HCT116 (cell line): ENCODE measurements around the gene SH3RF2. TPM values are rescaled to one million over a fixed set of nuclear protein-coding genes. Genes with fewer than 3 reads are reported as not detected.
"Not testable (repeated sequence)": the region's sequence is repeated elsewhere in the genome, so short reads cannot be mapped to it uniquely, and the experiment has no call there.

ENCODE experiments used
- ATAC-seq: fragments of 200-7000 bp; cut with Tn5 transposase; 2 replicates; pipeline ENCODE4 v1.9.1; 2020; ENCODE audit warnings: mild to moderate bottlenecking, moderate library complexity
- BruUV-seq: library from RNA; stranded (reverse); fragments of 400-500 nt; replicated peaks from 2 replicates; lab custom pipeline; 2021; lab: Mats Ljungman, UMichigan
- CTCF ChIA-PET: fragments of 300-600 bp; sonication (Branson Sonifier 250); formaldehyde crosslinking; loops from one replicate; lab custom pipeline; 2021; ENCODE audit warnings: antibody characterized with exemption; lab: Charles Lee
- POLR2A ChIA-PET: fragments of 300-600, 350-600 bp; sonication (Branson Sonifier 250); formaldehyde crosslinking; loops from one replicate; lab custom pipeline; 2021; ENCODE audit warnings: antibody characterized with exemption; lab: Charles Lee
- RAD21 ChIA-PET, 2 experiments: fragments of 300-600 bp; sonication (Branson Sonifier 250); formaldehyde crosslinking; loops; one replicate each; lab custom pipeline; 2023; ENCODE audit warnings: low total read pairs in 2 of 2; ENCODE audit not compliant: uncharacterized antibody in 2 of 2, unreplicated experiment in 2 of 2, low non-redundant PET in 1 of 2; lab: Charles Lee
- DNase-seq: peaks from one replicate; pipeline ENCODE4 v3.0.0-alpha.2; 2010; ENCODE audit warnings: low read depth, low spot score
- H2AFZ ChIP-seq: fragments of 200-600 bp; shearing (Covaris generic), sonication (generic); 2 replicates; pipeline ENCODE4 v1.6.1; 2017; ENCODE audit warnings: low read depth, mixed run types, mixed read lengths, antibody characterized with exemption, low read length; ENCODE audit not compliant: poor library complexity, severe bottlenecking
- H3K27ac ChIP-seq: 2 replicates; pipeline ENCODE4 v1.5.1; 2012; ENCODE audit warnings: low read depth, low read length
- H3K27me3 ChIP-seq: fragments of 200-600 bp; sonication (generic); 2 replicates; pipeline ENCODE4 v1.6.1; 2016; ENCODE audit warnings: mixed run types, low read length, mixed read lengths; ENCODE audit not compliant: insufficient read depth
- H3K36me3 ChIP-seq, 2 experiments: fragments of 200-500 bp in 1 of 2; fragments of 200-600 bp in 1 of 2; sonication (Bioruptor generic) in 1 of 2; sonication (generic) in 1 of 2; 2 replicates each; pipeline versions ENCODE4 v1.5.1 to v1.6.1; 2014 to 2016; ENCODE audit warnings: low read length in 2 of 2, inconsistent platforms in 1 of 2, mixed read lengths in 1 of 2, mixed run types in 1 of 2; ENCODE audit not compliant: insufficient read depth in 2 of 2, control insufficient read depth in 1 of 2
- H3K4me1 ChIP-seq, 2 experiments: fragments of 200-600 bp in 1 of 2; sonication (generic) in 1 of 2; 2 replicates each; pipeline versions ENCODE4 v1.5.1 to v1.6.1; 2012 to 2017; ENCODE audit warnings: low read length in 2 of 2, inconsistent platforms in 1 of 2, mild to moderate bottlenecking in 1 of 2, mixed read lengths in 1 of 2, mixed run types in 1 of 2, moderate library complexity in 1 of 2; ENCODE audit not compliant: insufficient read depth in 2 of 2, control insufficient read depth in 1 of 2
- H3K4me2 ChIP-seq: fragments of 200-600 bp; sonication (generic); 2 replicates; pipeline ENCODE4 v1.6.1; 2017; ENCODE audit warnings: mixed run types, low read length, mixed read lengths
- H3K4me3 ChIP-seq, 2 experiments: fragments of 200-600 bp in 1 of 2; sonication (generic) in 1 of 2; replicated peaks in 1 of 2; 2 replicates each; pipeline ENCODE4 v1.5.1; 2011 to 2016; ENCODE audit warnings: low read length in 2 of 2, control low read depth in 1 of 2, low read depth in 1 of 2, mild to moderate bottlenecking in 1 of 2, mixed read lengths in 1 of 2, mixed run types in 1 of 2
- H3K79me2 ChIP-seq: fragments of 200-600 bp; sonication (generic); 2 replicates; pipeline ENCODE4 v1.6.1; 2017; ENCODE audit warnings: mild to moderate bottlenecking, mixed run types, low read length, moderate library complexity, mixed read lengths; ENCODE audit not compliant: insufficient read depth
- H3K9ac ChIP-seq: fragments of 200-600 bp; sonication (generic); 2 replicates; pipeline ENCODE4 v1.6.1; 2016; ENCODE audit warnings: low read length, mixed read lengths
- H3K9me2 ChIP-seq: fragments of 200-600 bp; sonication (generic), shearing (Covaris generic); 2 replicates; pipeline ENCODE4 v1.6.1; 2017; ENCODE audit warnings: mixed run types, mild to moderate bottlenecking, moderate library complexity; ENCODE audit not compliant: insufficient read depth
- H3K9me3 ChIP-seq, 2 experiments: fragments of 200-500 bp in 1 of 2; fragments of 200-600 bp in 1 of 2; sonication (Bioruptor generic) in 1 of 2; sonication (generic) in 1 of 2; 2 replicates each; pipeline ENCODE4 v1.6.1; 2014 to 2017; ENCODE audit warnings: low read length in 2 of 2, mixed read lengths in 2 of 2, inconsistent platforms in 1 of 2, low read depth in 1 of 2, mild to moderate bottlenecking in 1 of 2, mixed run types in 1 of 2, moderate library complexity in 1 of 2; ENCODE audit not compliant: control insufficient read depth in 1 of 2, insufficient read depth in 1 of 2
- H4K20me1 ChIP-seq: fragments of 200-600 bp; sonication (generic), shearing (Covaris generic); 2 replicates; pipeline ENCODE4 v1.6.1; 2017; ENCODE audit warnings: mixed run types, mild to moderate bottlenecking, moderate library complexity; ENCODE audit not compliant: insufficient read depth
- CEBPB ChIP-seq: IDR thresholded peaks from 2 replicates; pipeline ENCODE4 v1.6.1; 2012; ENCODE audit warnings: low read depth
- EGR1 ChIP-seq: IDR thresholded peaks from 2 replicates; pipeline ENCODE4 v1.6.1; 2012; ENCODE audit warnings: low read depth
- ELF1 ChIP-seq: IDR thresholded peaks from 2 replicates; pipeline ENCODE4 v1.6.1; 2012; ENCODE audit warnings: low read depth, borderline replicate concordance
- EZH2 ChIP-seq: fragments of 200-600 bp; sonication (generic); IDR thresholded peaks from 2 replicates; pipeline ENCODE4 v1.6.1; 2017; ENCODE audit warnings: antibody characterized with exemption, mixed run types
- EZH2phosphoT487 ChIP-seq: fragments of 200-600 bp; IDR thresholded peaks from 2 replicates; pipeline ENCODE4 v1.6.1; 2018; ENCODE audit warnings: antibody characterized with exemption, borderline replicate concordance
- JUND ChIP-seq: IDR thresholded peaks from 2 replicates; pipeline ENCODE4 v1.6.1; 2012
- MAX ChIP-seq: IDR thresholded peaks from 2 replicates; pipeline ENCODE4 v1.6.1; 2012
- POLR2A ChIP-seq: IDR thresholded peaks from 2 replicates; pipeline ENCODE4 v1.7.0; 2011; ENCODE audit warnings: borderline replicate concordance; ENCODE audit not compliant: insufficient read depth, insufficient read length; ENCODE audit errors: extremely low read depth
- POLR2AphosphoS5 ChIP-seq: IDR thresholded peaks from 2 replicates; pipeline ENCODE4 v1.6.1; 2011; ENCODE audit warnings: mild to moderate bottlenecking, low read depth, low read length, moderate library complexity
- REST ChIP-seq: IDR thresholded peaks from 2 replicates; pipeline ENCODE4 v1.6.1; 2012; ENCODE audit warnings: low read depth
- SP1 ChIP-seq: IDR thresholded peaks from 2 replicates; pipeline ENCODE4 v1.6.1; 2012; ENCODE audit warnings: low read depth
- ZFX ChIP-seq: fragments of 450-650 bp; IDR thresholded peaks from 2 replicates; pipeline ENCODE4 v1.6.1; 2017
- intact Hi-C: fragments of 100-400 bp; cut with micrococcal nuclease; formaldehyde crosslinking; loops from 2 replicates; pipeline ENCODE4 v1.10.0; 2022
- total RNA-seq: library from RNA; stranded (reverse); gene quantifications from one replicate; pipeline ENCODE4 v1.2.1, GENCODE V29; 2021; ENCODE audit not compliant: unreplicated experiment
- TF ChIP-seq, protein P1 (sequence below), 3 experiments: fragments of 200-600 bp in 1 of 3; sonication (generic) in 1 of 3; IDR thresholded peaks in 2 of 3; conservative IDR thresholded peaks in 1 of 3; 2 replicates each; pipeline ENCODE4 v1.5.1; 2012 to 2017; ENCODE audit warnings: low read depth in 2 of 3, low read length in 2 of 3, antibody characterized with exemption in 1 of 3, borderline replicate concordance in 1 of 3, control low read depth in 1 of 3, mild to moderate bottlenecking in 1 of 3, mixed read lengths in 1 of 3, mixed run types in 1 of 3, moderate library complexity in 1 of 3; ENCODE audit not compliant: insufficient read depth in 1 of 3
- TF ChIP-seq, protein P2 (sequence below): IDR thresholded peaks from 2 replicates; pipeline ENCODE4 v1.6.1; 2011; ENCODE audit warnings: mild to moderate bottlenecking, low read length, moderate library complexity; ENCODE audit not compliant: insufficient replicate concordance; ENCODE audit errors: extremely low read depth

SH3RF2 gene
- total RNA-seq, 1 experiment from 2014 or later: 14.3 TPM

DNA sequence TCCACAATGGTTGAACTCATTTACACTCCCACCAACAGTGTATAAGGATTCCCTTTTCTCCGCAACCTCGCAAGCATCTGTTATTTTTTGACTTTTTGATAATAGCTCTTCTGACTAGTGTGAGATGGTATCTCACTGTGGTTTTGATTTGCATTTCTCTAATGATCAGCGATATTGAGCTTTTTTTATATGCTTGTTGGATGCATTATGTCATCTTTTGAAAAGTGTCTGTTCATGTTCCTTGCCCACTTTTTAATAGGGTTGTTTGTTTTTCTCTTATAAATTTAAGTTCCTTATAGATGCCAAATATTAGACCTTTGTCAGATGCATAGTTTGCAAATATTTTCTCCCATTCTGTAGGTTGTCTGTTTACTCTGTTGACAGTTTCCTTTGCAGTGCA, 17.8 kb downstream of the SH3RF2 start:
- Histone ChIP-seq H3K79me2 (peaks cover 17% of the 10 kb centered on the region), H3K4me1 (peaks cover 0 to 10% of the 10 kb centered on the region in 2 experiments; a peak in 1 of 4 replicates)
- H4K20me1 ChIP-seq, H3K36me3 ChIP-seq, H2AFZ ChIP-seq, H3K4me3 ChIP-seq, POLR2A ChIA-PET, H3K27ac ChIP-seq, H3K9ac ChIP-seq, intact Hi-C loops, RAD21 ChIA-PET, H3K9me3 ChIP-seq, H3K9me2 ChIP-seq, ATAC-seq, H3K4me2 ChIP-seq, H3K27me3 ChIP-seq, DNase-seq, BruUV-seq, CTCF ChIA-PET: not testable (repeated sequence)

DNA sequence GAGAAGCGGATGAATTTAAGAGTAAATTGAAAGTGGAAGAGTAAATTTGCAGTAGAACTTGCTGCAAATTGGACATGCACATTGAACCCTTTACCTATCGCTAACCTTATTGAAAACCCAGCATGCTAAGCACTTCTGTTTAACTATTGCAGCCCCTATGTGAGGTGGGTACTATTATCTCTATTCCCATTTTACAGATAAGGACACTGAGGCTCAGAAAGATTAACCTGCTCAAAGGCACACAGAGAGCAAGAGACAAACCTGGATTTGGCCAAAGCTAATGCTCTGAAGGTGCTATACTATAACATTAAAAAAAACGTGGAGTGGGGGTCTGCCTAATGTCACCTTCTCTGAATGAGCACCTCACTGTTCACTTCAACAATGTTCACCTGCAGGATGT, 21.0 kb downstream of the SH3RF2 start:
- H3K4me2 ChIP-seq: no peak overlapping the region
- ChIA-PET POLR2A (no interaction called here), CTCF (no interaction called here)
- TF ChIP-seq, protein P1, sequence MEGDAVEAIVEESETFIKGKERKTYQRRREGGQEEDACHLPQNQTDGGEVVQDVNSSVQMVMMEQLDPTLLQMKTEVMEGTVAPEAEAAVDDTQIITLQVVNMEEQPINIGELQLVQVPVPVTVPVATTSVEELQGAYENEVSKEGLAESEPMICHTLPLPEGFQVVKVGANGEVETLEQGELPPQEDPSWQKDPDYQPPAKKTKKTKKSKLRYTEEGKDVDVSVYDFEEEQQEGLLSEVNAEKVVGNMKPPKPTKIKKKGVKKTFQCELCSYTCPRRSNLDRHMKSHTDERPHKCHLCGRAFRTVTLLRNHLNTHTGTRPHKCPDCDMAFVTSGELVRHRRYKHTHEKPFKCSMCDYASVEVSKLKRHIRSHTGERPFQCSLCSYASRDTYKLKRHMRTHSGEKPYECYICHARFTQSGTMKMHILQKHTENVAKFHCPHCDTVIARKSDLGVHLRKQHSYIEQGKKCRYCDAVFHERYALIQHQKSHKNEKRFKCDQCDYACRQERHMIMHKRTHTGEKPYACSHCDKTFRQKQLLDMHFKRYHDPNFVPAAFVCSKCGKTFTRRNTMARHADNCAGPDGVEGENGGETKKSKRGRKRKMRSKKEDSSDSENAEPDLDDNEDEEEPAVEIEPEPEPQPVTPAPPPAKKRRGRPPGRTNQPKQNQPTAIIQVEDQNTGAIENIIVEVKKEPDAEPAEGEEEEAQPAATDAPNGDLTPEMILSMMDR (IDR thresholded peaks at IDR 0.05 in 2 of 3, conservative IDR thresholded peaks at IDR 0.05 in 1 of 3; ENCODE audit: borderline replicate concordance in 1 of 3, insufficient read depth in 1 of 3, low read depth in 2 of 3, low read length in 2 of 3): no peak
- TF ChIP-seq SP1: no peak
- TF ChIP-seq, protein P2, sequence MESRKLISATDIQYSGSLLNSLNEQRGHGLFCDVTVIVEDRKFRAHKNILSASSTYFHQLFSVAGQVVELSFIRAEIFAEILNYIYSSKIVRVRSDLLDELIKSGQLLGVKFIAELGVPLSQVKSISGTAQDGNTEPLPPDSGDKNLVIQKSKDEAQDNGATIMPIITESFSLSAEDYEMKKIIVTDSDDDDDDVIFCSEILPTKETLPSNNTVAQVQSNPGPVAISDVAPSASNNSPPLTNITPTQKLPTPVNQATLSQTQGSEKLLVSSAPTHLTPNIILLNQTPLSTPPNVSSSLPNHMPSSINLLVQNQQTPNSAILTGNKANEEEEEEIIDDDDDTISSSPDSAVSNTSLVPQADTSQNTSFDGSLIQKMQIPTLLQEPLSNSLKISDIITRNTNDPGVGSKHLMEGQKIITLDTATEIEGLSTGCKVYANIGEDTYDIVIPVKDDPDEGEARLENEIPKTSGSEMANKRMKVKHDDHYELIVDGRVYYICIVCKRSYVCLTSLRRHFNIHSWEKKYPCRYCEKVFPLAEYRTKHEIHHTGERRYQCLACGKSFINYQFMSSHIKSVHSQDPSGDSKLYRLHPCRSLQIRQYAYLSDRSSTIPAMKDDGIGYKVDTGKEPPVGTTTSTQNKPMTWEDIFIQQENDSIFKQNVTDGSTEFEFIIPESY: no peak
- TF ChIP-seq EGR1: no peak
- no peak for TF ChIP-seq ELF1
- no peak for TF ChIP-seq MAX
- TF ChIP-seq JUND: no peak
- TF ChIP-seq REST: no peak
- no peak for TF ChIP-seq CEBPB
- TF ChIP-seq EZH2phosphoT487: no peak
- TF ChIP-seq POLR2AphosphoS5: no peak
- no peak for TF ChIP-seq EZH2
- TF ChIP-seq ZFX: no peak
- TF ChIP-seq POLR2A: no peak

More for the DNA sequence above, 21.0 kb downstream of the SH3RF2 start:
- Histone ChIP-seq H4K20me1 (no peaks in the 10 kb centered on the region), H3K9me3 (no peaks in the 10 kb centered on the region), H3K4me3 (no peak overlapping the region), H3K27ac (no peak overlapping the region), H3K27me3 (no peaks in the 10 kb centered on the region), H3K9ac (no peak overlapping the region), H3K4me1 (peaks cover 6 to 13% of the 10 kb centered on the region in 2 experiments; a peak in 2 of 4 replicates), H3K79me2 (peaks cover 20% of the 10 kb centered on the region), H2AFZ (no peak overlapping the region), H3K9me2 (no peaks in the 10 kb centered on the region), H3K36me3 (no peaks in the 10 kb centered on the region)
- DNase-seq: no peak
- intact Hi-C loops: no loop called here
- ATAC-seq: no peak
- RAD21 ChIA-PET: no interaction called here
- BruUV-seq: no TSS peak
